Suprapubic skin (tissue), 4 donors: Measurements from ENCODE around the gene ASCL5. TPM values are rescaled to one million over a fixed set of nuclear protein-coding genes. Genes with fewer than 3 reads are reported as not detected.

ENCODE experiments used
- DNase-seq, 2 donors: peaks; one replicate each; pipeline ENCODE4 v3.0.0-alpha.2; 2019; ENCODE audit warnings: low spot score in 2 of 2
- H3K27ac ChIP-seq: fragments of 200-600 bp; sonication (generic); one replicate; pipeline ENCODE4 v1.5.1; 2019
- H3K27me3 ChIP-seq: fragments of 200-600 bp; sonication (generic); one replicate; pipeline ENCODE4 v1.5.1; 2019
- H3K36me3 ChIP-seq: fragments of 200-600 bp; sonication (generic); one replicate; pipeline ENCODE4 v1.5.1; 2019
- H3K4me1 ChIP-seq: fragments of 200-600 bp; sonication (generic); one replicate; pipeline ENCODE4 v1.5.1; 2019
- H3K4me3 ChIP-seq: fragments of 200-600 bp; sonication (generic); one replicate; pipeline ENCODE4 v1.5.1; 2019; ENCODE audit warnings: mild to moderate bottlenecking
- H3K9me3 ChIP-seq: fragments of 200-600 bp; sonication (generic); one replicate; pipeline ENCODE4 v1.5.1; 2019
- EP300 ChIP-seq: sonication (generic); formaldehyde crosslinking; IDR thresholded peaks from one replicate; pipeline ENCODE4 v1.6.1; 2017; ENCODE audit warnings: antibody characterized with exemption
- POLR2A ChIP-seq, 2 donors: fragments of 450-650 bp; IDR thresholded peaks; one replicate each; pipeline ENCODE4 v1.6.1; 2017; ENCODE audit warnings: antibody characterized with exemption in 2 of 2, mild to moderate bottlenecking in 2 of 2, moderate library complexity in 2 of 2
- POLR2AphosphoS5 ChIP-seq, 3 donors: sonication (generic); formaldehyde crosslinking; IDR thresholded peaks; one replicate each; pipeline ENCODE4 v1.6.1; 2017; ENCODE audit warnings: antibody characterized with exemption in 3 of 3
- WGBS: methylation state at CpG from one replicate; pipeline ENCODE4 v1.1.5; 2018; 5-methylcytosine and 5-hydroxymethylcytosine counted together
- total RNA-seq, 4 donors: library from RNA; depleted of rRNA; stranded (reverse); fragments of >200 nt; gene quantifications; one replicate each; pipeline ENCODE4 v1.1.0, GENCODE V29; 2016
- TF ChIP-seq, protein P1 (sequence below), 2 donors: fragments of 200-600 bp in 1 of 2; fragments of 450-650 bp in 1 of 2; sonication (generic) in 1 of 2; IDR thresholded peaks; one replicate each; pipeline ENCODE4 v1.5.1; 2016 to 2019; ENCODE audit warnings: antibody characterized with exemption in 2 of 2, mild to moderate bottlenecking in 1 of 2, moderate library complexity in 1 of 2

Gene ASCL5
- total RNA-seq, 4 donors from 2014 or later = not detected

DNA sequence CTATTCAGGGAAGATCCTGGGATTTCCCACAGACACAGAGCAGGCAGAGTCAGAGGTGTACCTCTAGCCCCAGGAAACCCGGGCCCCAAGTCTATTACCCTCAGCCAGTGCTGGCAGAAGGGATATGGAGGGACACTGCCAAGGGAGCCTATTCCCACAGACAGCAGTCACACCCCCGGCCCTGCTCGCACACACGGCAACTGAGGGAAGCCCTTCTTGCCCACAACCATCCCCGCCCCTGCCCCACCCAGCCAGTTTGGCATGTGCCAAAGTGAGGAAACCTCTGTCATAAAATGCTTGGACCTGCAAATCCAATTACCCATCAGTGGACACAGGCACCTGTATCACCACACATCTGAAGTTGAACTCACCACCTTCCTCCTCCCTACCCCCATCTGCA is 21.3 kb downstream of the ASCL5 start:
- H3K36me3 ChIP-seq = no peaks in the 10 kb centered on the region
- H3K27me3 ChIP-seq = no peaks in the 10 kb centered on the region
- no peak overlapping the region for H3K4me3 ChIP-seq
- DNase-seq = no peak
- H3K4me1 ChIP-seq = no peaks in the 10 kb centered on the region
- H3K9me3 ChIP-seq = no peaks in the 10 kb centered on the region
- H3K27ac ChIP-seq = no peak overlapping the region
- TF ChIP-seq, protein P1, sequence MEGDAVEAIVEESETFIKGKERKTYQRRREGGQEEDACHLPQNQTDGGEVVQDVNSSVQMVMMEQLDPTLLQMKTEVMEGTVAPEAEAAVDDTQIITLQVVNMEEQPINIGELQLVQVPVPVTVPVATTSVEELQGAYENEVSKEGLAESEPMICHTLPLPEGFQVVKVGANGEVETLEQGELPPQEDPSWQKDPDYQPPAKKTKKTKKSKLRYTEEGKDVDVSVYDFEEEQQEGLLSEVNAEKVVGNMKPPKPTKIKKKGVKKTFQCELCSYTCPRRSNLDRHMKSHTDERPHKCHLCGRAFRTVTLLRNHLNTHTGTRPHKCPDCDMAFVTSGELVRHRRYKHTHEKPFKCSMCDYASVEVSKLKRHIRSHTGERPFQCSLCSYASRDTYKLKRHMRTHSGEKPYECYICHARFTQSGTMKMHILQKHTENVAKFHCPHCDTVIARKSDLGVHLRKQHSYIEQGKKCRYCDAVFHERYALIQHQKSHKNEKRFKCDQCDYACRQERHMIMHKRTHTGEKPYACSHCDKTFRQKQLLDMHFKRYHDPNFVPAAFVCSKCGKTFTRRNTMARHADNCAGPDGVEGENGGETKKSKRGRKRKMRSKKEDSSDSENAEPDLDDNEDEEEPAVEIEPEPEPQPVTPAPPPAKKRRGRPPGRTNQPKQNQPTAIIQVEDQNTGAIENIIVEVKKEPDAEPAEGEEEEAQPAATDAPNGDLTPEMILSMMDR (IDR thresholded peaks at IDR 0.05) = no peak
- TF ChIP-seq POLR2A (IDR thresholded peaks at IDR 0.05) = no peak
- no peak for TF ChIP-seq POLR2AphosphoS5 (IDR thresholded peaks at IDR 0.05)
- no peak for TF ChIP-seq EP300
- 34% methylated on average over 4 of the region's 5 CpGs for WGBS

DNA sequence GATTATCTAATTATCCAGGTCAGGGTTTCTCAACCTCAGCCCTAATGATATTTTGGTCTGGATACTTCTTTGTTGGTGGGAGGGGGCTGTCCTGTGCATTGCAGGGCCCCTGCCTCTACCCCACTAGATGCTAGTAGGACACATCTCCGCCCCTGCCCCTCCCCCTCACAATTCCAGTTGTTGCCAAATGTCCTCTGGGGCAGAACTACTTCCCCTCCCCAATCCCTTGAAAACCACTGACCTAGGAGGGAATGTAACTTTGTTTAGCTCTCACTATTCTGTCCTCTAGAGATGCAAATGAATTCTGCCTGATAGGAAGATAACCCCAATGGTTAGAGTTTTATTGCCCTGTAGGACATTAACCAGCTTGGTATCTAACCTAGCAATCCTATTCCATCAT is 22.8 kb downstream of the ASCL5 start:
- no peaks in the 10 kb centered on the region for H3K4me1 ChIP-seq
- H3K4me3 ChIP-seq = no peak overlapping the region
- TF ChIP-seq EP300 (no peak), POLR2A (IDR thresholded peaks at IDR 0.05) (no peak), POLR2AphosphoS5 (IDR thresholded peaks at IDR 0.05) (no peak)
- TF ChIP-seq, protein P1 (IDR thresholded peaks at IDR 0.05) = no peak
- no peak overlapping the region for H3K27ac ChIP-seq
- no peak for DNase-seq
- no peaks in the 10 kb centered on the region for H3K36me3 ChIP-seq
- no peaks in the 10 kb centered on the region for H3K27me3 ChIP-seq
- H3K9me3 ChIP-seq = no peaks in the 10 kb centered on the region
- 43% methylated on average over 1 of the region's 1 CpG for WGBS

DNA sequence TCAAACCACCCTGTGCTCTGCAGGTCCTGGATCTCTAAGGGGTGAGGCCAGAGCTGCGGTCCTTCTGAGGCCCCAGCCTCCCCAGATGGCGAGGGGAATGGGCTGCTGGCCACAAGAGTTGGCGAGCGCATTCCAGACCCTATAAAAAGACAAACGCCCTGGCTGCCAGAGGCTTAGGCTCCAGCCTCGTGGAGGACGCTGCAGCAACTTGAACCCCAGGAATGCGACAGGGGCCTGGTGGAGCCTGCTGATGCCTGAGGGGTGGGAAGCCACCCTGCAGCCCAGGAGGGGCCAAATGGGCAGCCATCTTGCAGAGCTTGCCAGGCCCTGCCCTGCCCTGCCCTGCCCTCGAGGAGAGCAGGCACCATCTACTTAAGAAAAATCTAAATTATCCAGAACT is 23.3 kb downstream of the ASCL5 start:
- Histone ChIP-seq H3K36me3 (no peaks in the 10 kb centered on the region), H3K4me1 (no peaks in the 10 kb centered on the region), H3K4me3 (no peak overlapping the region), H3K27ac (no peak overlapping the region), H3K9me3 (no peaks in the 10 kb centered on the region), H3K27me3 (no peaks in the 10 kb centered on the region)
- TF ChIP-seq POLR2A (IDR thresholded peaks at IDR 0.05) (no peak), POLR2AphosphoS5 (IDR thresholded peaks at IDR 0.05) (no peak), EP300 (no peak)
- TF ChIP-seq, protein P1 (IDR thresholded peaks at IDR 0.05) = no peak
- 77% methylated on average over 8 of the region's 9 CpGs for WGBS
- no peak for DNase-seq

DNA sequence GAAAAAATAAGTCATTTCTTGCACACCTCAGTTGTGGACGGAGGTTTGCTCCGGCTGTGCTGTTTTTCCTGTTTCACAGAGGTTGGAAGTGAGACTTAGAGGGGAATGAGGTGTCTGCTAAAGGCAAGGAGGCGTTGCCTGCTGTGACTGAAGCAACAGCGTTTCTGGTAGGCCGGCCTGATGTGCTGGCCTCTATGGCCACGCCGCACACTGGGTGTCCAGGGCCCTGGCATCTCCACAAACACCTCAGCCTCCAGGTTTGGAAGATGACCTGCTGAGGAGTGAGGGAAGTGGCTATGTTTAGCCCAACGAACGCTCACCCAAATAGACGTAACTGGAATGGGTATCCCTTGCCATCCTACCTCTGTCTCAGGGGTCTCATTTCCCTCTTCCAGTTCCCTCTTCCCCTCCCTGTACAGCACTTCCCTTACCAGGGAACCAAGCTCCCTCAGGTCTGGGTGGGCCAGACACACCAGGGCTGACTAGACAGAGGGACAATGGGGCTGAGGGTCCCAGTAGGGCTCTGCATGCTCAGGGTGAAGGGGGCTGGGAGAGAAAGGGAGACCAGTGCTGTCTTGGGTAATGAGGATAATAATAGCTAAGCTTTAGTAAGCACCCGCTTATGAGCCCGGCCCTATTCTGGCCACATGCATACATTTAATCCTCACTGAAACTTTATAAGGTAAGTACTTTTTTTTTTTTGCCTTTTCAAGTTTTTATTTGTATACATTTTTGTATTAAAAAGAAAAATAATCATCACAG is 26.6 kb downstream of the ASCL5 start:
- WGBS = 91% methylated on average over 12 of the region's 12 CpGs
- Histone ChIP-seq H3K27me3 (no peaks in the 10 kb centered on the region), H3K27ac (no peak overlapping the region), H3K4me1 (peaks cover 13% of the 10 kb centered on the region), H3K9me3 (no peaks in the 10 kb centered on the region), H3K36me3 (no peaks in the 10 kb centered on the region), H3K4me3 (no peak overlapping the region)
- TF ChIP-seq, protein P1 (IDR thresholded peaks at IDR 0.05) = no peak
- no peak for TF ChIP-seq POLR2A (IDR thresholded peaks at IDR 0.05)
- TF ChIP-seq POLR2AphosphoS5 (IDR thresholded peaks at IDR 0.05) = no peak
- TF ChIP-seq EP300 = no peak
- no peak for DNase-seq

DNA sequence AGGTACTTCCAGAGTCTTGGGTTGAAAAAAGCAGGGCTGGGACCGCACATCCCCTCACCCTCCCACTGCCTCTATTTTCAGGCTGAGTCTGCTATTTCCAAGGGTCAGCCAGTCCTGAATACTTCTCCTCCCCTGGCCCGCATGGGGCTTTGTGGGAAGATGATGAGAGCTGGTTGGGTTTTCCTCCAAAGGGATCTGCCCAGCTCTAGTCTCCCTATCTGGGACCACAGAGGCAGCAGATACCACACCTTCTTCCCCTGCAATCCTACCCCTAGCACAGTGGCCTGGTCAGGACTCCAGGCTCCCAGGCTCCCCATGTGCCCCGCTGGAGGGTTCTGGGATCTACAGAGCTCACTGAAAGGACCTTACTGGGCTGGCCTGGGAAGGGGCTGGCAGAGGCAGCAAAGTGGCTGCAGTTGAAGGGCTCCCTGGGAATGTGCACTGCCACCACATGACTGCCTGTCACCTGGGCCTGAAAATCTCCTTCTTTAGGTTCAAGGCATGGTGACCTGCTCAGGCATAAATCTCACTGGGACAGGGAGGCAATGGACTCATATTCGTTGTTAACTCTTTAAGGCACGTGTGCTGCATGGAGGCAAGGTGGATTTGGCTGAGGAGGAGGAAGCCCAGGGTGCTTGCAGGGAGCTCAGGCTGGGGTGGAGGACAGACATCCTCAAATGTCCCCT is 27.8 kb downstream of the ASCL5 start:
- Histone ChIP-seq H3K9me3 (no peaks in the 10 kb centered on the region), H3K27me3 (no peaks in the 10 kb centered on the region), H3K36me3 (no peaks in the 10 kb centered on the region), H3K27ac (no peak overlapping the region), H3K4me3 (no peak overlapping the region), H3K4me1 (peaks cover 15% of the 10 kb centered on the region)
- TF ChIP-seq POLR2AphosphoS5 (IDR thresholded peaks at IDR 0.05) = no peak
- TF ChIP-seq POLR2A (IDR thresholded peaks at IDR 0.05) = no peak
- no peak for TF ChIP-seq EP300
- TF ChIP-seq, protein P1 (IDR thresholded peaks at IDR 0.05) = no peak
- WGBS = 82% methylated on average over 5 of the region's 5 CpGs
- no peak for DNase-seq
